ENCODE results near the gene DUSP22. TPM values are rescaled to one million over a fixed set of nuclear protein-coding genes. Genes with fewer than 3 reads are reported as not detected.

DUSP22 gene
- total RNA-seq, 2 donors from 2014 or later: 45.1 to 54.1 TPM

DNA sequence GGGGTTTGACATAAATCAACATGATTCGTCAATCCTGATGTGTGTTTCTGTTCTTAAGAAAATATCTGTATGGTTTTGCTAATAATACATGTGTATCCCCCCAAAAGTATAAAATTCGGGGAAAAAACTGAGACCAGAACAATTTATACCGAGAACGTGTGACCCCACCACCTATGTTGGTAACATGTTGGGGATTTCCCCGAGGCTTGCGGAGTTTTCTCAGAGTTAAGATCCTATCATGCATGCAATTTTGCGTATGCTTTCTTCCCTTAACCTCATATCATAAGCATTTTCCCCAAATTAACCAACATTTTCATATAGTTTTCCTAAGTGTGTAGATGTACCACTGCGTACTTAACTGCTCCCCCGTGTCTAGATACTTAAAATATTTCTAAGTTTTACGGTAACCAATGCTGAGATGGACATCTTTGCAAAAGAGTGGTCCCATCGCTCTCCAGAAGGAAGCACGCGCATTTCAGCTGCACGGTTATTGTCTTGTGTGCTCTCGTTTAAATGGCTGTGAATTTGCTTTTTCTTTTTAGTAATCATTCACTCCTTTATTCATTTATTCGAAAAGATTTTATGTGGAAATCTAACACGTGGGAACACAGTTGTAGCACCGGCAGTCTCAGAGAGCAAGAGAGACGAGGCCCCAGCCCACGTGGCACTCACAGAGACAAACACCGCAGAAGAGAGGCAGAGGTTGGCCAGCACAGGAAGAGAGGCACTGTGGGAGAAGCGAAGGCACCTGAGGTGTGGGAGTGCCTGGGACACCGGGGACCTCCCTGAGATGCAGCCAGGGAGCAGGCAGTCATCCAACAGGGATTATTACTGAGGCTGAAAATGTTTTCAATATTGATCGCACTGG, 86.0 kb downstream of the DUSP22 start:
- Histone ChIP-seq H3K27ac (no peak overlapping the region), H3K9me3 (no peaks in the 10 kb centered on the region), H3K27me3 (no peaks in the 10 kb centered on the region), H3K4me1 (no peaks in the 10 kb centered on the region), H3K36me3 (no peaks in the 10 kb centered on the region), H3K4me3 (no peak overlapping the region)
- TF ChIP-seq, protein P1, sequence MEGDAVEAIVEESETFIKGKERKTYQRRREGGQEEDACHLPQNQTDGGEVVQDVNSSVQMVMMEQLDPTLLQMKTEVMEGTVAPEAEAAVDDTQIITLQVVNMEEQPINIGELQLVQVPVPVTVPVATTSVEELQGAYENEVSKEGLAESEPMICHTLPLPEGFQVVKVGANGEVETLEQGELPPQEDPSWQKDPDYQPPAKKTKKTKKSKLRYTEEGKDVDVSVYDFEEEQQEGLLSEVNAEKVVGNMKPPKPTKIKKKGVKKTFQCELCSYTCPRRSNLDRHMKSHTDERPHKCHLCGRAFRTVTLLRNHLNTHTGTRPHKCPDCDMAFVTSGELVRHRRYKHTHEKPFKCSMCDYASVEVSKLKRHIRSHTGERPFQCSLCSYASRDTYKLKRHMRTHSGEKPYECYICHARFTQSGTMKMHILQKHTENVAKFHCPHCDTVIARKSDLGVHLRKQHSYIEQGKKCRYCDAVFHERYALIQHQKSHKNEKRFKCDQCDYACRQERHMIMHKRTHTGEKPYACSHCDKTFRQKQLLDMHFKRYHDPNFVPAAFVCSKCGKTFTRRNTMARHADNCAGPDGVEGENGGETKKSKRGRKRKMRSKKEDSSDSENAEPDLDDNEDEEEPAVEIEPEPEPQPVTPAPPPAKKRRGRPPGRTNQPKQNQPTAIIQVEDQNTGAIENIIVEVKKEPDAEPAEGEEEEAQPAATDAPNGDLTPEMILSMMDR (IDR thresholded peaks at IDR 0.05): no peak
- no peak for DNase-seq (ENCODE audit: low spot score)

DNA sequence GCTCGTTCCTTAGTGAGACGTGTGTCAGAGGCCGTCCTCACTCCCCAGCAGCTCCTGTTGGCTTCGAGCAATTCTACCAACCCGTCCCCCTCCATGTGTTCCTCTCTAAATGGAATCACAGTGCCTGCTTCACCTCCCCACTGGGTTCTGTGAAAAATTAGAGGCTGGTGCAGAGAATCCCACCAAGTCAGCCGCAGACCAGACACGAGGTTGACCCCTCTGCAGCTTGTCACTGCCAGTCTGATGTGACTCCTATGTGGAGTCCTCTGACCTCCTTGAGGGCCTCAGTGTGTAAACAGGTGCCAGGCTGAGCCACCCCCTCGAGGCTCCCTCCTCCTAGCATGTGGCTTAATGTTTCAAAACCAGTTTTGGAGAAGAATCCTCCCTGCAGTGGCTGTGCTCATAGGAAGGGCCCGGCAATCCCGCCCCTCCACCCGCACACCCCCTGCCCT, 86.7 kb downstream of the DUSP22 start:
- no peaks in the 10 kb centered on the region for H3K4me1 ChIP-seq
- no peaks in the 10 kb centered on the region for H3K27me3 ChIP-seq
- no peak overlapping the region for H3K4me3 ChIP-seq
- TF ChIP-seq, protein P1 (IDR thresholded peaks at IDR 0.05): no peak
- H3K9me3 ChIP-seq: no peaks in the 10 kb centered on the region
- no peak overlapping the region for H3K27ac ChIP-seq
- DNase-seq (ENCODE audit: low spot score): no peak
- H3K36me3 ChIP-seq: no peaks in the 10 kb centered on the region

DNA sequence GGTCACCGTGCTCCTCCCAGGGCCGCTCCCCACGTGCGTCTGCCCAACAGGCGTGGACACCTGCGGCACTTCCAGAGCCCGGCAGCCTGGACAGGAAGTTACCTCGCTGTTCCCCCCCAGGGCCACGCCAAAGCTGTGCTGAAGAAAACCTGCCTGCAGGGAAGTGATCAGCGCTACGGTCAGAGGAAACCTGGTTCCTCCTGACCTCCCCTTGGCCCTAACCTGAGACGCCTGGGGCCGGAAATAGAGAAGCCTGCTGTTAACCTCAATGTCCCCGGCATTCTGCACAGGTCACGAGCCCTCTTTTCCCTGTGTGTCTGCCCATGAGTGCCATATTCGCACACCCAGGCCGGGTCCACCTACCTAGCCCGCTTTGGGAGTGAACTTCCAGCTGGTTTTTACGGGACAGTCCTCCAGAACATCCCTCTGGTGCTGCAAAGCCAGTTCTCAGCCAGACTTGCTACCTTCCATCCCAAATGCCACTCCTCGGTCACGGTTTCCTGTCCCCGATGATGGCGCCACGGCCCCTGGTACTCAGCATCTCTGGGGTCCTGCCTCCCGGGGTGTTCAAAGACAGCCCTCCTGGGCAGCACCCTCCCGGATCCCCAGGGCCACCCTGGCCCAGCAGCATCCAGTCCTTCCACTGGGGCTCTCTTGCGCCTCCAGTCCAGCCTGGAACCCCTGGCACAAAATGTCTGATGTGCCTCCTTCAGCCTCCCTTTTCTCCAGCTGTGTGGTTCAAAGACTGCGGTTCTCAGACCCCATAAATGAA, 87.3 kb downstream of the DUSP22 start:
- Histone ChIP-seq H3K27me3 (no peaks in the 10 kb centered on the region), H3K4me3 (no peak overlapping the region), H3K36me3 (no peaks in the 10 kb centered on the region), H3K4me1 (no peaks in the 10 kb centered on the region), H3K27ac (no peak overlapping the region), H3K9me3 (no peaks in the 10 kb centered on the region)
- no peak for DNase-seq (ENCODE audit: low spot score)
- TF ChIP-seq, protein P1 (IDR thresholded peaks at IDR 0.05): no peak

DNA sequence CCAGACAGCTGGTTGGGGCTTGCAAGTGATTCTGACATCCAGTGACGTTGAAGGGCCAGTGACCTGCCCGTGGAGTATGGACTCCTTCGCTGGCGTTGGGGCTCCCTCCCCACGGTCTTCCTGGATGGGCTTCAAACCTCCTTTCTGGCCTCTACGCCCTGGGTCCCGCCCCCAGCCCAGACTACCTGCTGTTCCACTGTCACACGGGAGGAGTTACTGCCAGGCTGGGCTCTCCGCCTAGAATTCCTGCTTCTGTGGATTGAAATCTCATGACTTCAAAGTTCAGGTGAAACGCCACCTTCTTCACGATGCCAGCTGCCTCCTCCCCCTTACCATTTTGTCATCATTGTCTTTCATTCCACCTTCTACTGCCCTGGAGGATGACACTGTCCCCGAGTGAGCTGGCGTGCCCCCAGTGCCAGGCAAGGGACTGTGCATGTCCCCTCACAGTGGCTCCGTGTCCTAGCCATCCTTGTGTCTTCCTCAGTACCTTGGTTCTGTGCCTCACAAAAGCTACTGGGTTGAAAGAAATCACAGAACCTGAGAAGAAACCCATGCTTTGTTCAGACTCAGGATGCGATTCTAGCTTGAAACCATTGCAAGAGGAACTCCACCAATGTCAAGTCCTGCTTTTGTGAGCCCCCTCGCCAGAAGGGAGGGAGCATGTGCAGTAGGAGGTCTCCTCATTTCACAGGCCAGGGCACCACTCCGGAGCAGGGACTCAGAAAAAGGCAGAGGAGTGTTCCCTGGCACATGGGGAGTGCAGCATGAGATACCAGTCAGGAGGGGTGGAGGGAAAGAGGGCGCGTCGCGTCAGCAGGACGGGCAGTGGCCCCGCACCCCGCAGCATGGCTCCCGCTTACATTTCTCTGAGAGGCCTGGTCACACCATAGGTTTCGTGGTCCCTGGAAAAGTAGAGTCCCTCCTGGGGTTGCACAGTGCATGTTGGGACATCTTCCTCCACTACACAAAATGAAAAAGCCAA, 88.2 kb downstream of the DUSP22 start:
- no peaks in the 10 kb centered on the region for H3K27me3 ChIP-seq
- DNase-seq (ENCODE audit: low spot score): no peak
- H3K4me1 ChIP-seq: no peaks in the 10 kb centered on the region
- no peaks in the 10 kb centered on the region for H3K9me3 ChIP-seq
- H3K36me3 ChIP-seq: no peaks in the 10 kb centered on the region
- H3K27ac ChIP-seq: no peak overlapping the region
- TF ChIP-seq, protein P1 (IDR thresholded peaks at IDR 0.05): no peak
- no peak overlapping the region for H3K4me3 ChIP-seq

DNA sequence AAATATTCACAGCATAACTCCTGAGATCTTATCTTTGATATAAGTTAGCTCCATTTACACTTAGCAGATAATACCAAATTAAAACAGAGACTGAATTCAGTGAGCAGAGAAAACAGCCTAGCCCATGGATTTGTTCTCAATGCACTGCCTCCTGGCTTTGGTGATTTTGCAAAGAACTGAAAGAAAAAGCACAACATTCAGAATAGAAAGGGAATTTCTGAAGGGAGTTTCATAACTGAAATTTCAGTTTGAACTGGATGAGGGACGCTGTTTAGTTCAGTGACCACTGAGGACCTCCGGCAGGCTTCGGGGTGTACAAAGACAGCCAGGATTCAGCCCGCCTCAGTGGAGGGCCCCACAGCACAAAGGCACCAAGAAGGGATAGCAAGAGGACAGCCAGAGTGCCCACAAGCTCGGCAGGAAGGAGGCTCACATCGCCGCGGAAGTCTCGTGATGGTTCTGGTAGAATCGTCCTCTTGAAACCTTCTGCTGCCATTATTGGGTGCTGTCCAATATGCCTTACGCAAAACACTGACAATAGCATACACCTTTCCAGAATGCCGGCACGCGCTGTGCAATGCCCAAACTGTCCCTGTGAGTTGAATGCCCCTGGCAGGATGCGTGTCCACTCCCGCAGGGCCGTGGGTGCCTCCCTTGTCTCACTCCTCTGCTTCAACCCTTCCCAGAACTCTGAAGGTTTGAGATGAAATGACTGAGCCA, 89.6 kb downstream of the DUSP22 start:
- no peak overlapping the region for H3K27ac ChIP-seq
- H3K27me3 ChIP-seq: no peaks in the 10 kb centered on the region
- no peak overlapping the region for H3K4me3 ChIP-seq
- DNase-seq (ENCODE audit: low spot score): no peak
- TF ChIP-seq, protein P1 (IDR thresholded peaks at IDR 0.05): no peak
- H3K9me3 ChIP-seq: no peaks in the 10 kb centered on the region
- no peaks in the 10 kb centered on the region for H3K36me3 ChIP-seq
- H3K4me1 ChIP-seq: no peaks in the 10 kb centered on the region
